Measurements from ENCODE around the gene PBX1. TPM values are rescaled to one million over a fixed set of nuclear protein-coding genes. Genes with fewer than 3 reads are reported as not detected.

The PBX1 gene
- total RNA-seq, 1 experiment from 2014 or later = 102 TPM

GRCh38 chr1:164868990-164869389 is 310.0 kb downstream of the PBX1 start (continued):
- TF ChIP-seq ZNF425 (CRISPR knock-in tag; conservative IDR thresholded peaks at IDR 0.05) (no peak), GTF2I (CRISPR knock-in tag; conservative IDR thresholded peaks at IDR 0.05) (no peak)

- Mint-ChIP-seq H3K36me3 (no peaks in the 10 kb centered on the region), H3K27me3 (ENCODE audit: low read depth) (no peaks in the 10 kb centered on the region), H3K9me3 (no peaks in the 10 kb centered on the region), H3K4me3 (no peak overlapping the region), H3K4me1 (peaks cover 7% of the 10 kb centered on the region), H3K27ac (no peak overlapping the region)
- ATAC-seq = no peak
- DNase-seq (ENCODE audit: low spot score) = no peak
- TF ChIP-seq ZNF219 (CRISPR knock-in tag; IDR thresholded peaks at IDR 0.05; ENCODE audit: borderline replicate concordance) (no peak), FOXP1 (CRISPR knock-in tag; IDR thresholded peaks at IDR 0.05; ENCODE audit: borderline replicate concordance) (no peak), TCF7 (CRISPR knock-in tag; IDR thresholded peaks at IDR 0.05; ENCODE audit: low read depth) (no peak), KAT7 (CRISPR knock-in tag; IDR thresholded peaks at IDR 0.05; ENCODE audit: borderline replicate concordance) (no peak), NFYB (CRISPR knock-in tag; conservative IDR thresholded peaks at IDR 0.05; ENCODE audit: low read depth) (no peak), ZNF317 (CRISPR knock-in tag; IDR thresholded peaks at IDR 0.05; ENCODE audit: borderline replicate concordance, low read depth) (no peak), ZNF263 (CRISPR knock-in tag; IDR thresholded peaks at IDR 0.05; ENCODE audit: low read depth) (no peak), ZNF281 (CRISPR knock-in tag; IDR thresholded peaks at IDR 0.05) (no peak), ATF3 (CRISPR knock-in tag; conservative IDR thresholded peaks at IDR 0.05) (no peak), SMAD4 (CRISPR knock-in tag; IDR thresholded peaks at IDR 0.05) (no peak), GRHL2 (CRISPR knock-in tag; IDR thresholded peaks at IDR 0.05; ENCODE audit: insufficient replicate concordance, severe bottlenecking) (no peak), HMGA2 (CRISPR knock-in tag; IDR thresholded peaks at IDR 0.05) (no peak), OVOL2 (CRISPR knock-in tag; IDR thresholded peaks at IDR 0.05; ENCODE audit: borderline replicate concordance) (no peak), FOXK1 (CRISPR knock-in tag; IDR thresholded peaks at IDR 0.05) (no peak), ZNF416 (CRISPR knock-in tag; IDR thresholded peaks at IDR 0.05) (no peak), ESRRA (CRISPR knock-in tag; IDR thresholded peaks at IDR 0.05; ENCODE audit: borderline replicate concordance) (no peak)
- ChIA-PET CTCF (no interaction called here), POLR2A (no interaction called here)
These were observed 316.5 kb downstream of the PBX1 start for GRCh38 chr1:164875518-164875917.

GRCh38 chr1:164876398-164877116 is 317.6 kb downstream of the PBX1 start:
- H3K27me3 Mint-ChIP-seq (ENCODE audit: low read depth) = no peaks in the 10 kb centered on the region
- H3K36me3 Mint-ChIP-seq = no peaks in the 10 kb centered on the region
- ATAC-seq (peak; percentile 38), DNase-seq (ENCODE audit: low spot score) (no peak)
- H3K27ac Mint-ChIP-seq = no peak overlapping the region
- ChIA-PET POLR2A (no interaction called here), CTCF (no interaction called here)
- peaks cover 7% of the 10 kb centered on the region for H3K4me1 Mint-ChIP-seq
- H3K4me3 Mint-ChIP-seq = no peak overlapping the region
- no peaks in the 10 kb centered on the region for H3K9me3 Mint-ChIP-seq
- no peak for TF ChIP-seq MYBL2 (CRISPR knock-in tag; IDR thresholded peaks at IDR 0.05)
- no peak for TF ChIP-seq PREB (CRISPR knock-in tag; IDR thresholded peaks at IDR 0.05; ENCODE audit: borderline replicate concordance)
- no peak for TF ChIP-seq ZBTB21 (CRISPR knock-in tag; IDR thresholded peaks at IDR 0.05; ENCODE audit: borderline replicate concordance)
- TF ChIP-seq SP1 (CRISPR knock-in tag; conservative IDR thresholded peaks at IDR 0.05) = no peak
- no peak for TF ChIP-seq GRHL2 (CRISPR knock-in tag; IDR thresholded peaks at IDR 0.05; ENCODE audit: insufficient replicate concordance, severe bottlenecking)
- no peak for TF ChIP-seq PRDM15 (CRISPR knock-in tag; IDR thresholded peaks at IDR 0.05)
- TF ChIP-seq ELF4 (CRISPR knock-in tag; IDR thresholded peaks at IDR 0.05; ENCODE audit: low read depth) = no peak
